ENCODE results near the gene PLOD1.

GRCh38 chr1:12001249-12001917 lies 66.9 kb downstream of the PLOD1 start:
- TF ChIP-seq BACH2 (CRISPR knock-in tag; IDR thresholded peaks at IDR 0.05; ENCODE audit: borderline replicate concordance), result no peak
- no peak for TF ChIP-seq ZNF8 (CRISPR knock-in tag; IDR thresholded peaks at IDR 0.05)
- TF ChIP-seq ZNF565 (CRISPR knock-in tag; conservative IDR thresholded peaks at IDR 0.05; ENCODE audit: low read depth), result no peak
- no peak for TF ChIP-seq ZNF70 (CRISPR knock-in tag; IDR thresholded peaks at IDR 0.05)
- TF ChIP-seq, protein P1, sequence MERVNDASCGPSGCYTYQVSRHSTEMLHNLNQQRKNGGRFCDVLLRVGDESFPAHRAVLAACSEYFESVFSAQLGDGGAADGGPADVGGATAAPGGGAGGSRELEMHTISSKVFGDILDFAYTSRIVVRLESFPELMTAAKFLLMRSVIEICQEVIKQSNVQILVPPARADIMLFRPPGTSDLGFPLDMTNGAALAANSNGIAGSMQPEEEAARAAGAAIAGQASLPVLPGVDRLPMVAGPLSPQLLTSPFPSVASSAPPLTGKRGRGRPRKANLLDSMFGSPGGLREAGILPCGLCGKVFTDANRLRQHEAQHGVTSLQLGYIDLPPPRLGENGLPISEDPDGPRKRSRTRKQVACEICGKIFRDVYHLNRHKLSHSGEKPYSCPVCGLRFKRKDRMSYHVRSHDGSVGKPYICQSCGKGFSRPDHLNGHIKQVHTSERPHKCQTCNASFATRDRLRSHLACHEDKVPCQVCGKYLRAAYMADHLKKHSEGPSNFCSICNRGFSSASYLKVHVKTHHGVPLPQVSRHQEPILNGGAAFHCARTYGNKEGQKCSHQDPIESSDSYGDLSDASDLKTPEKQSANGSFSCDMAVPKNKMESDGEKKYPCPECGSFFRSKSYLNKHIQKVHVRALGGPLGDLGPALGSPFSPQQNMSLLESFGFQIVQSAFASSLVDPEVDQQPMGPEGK (CRISPR knock-in tag; IDR thresholded peaks at IDR 0.05; ENCODE audit: borderline replicate concordance), result no peak
- no peak for TF ChIP-seq ARNTL (CRISPR knock-in tag; IDR thresholded peaks at IDR 0.05; ENCODE audit: borderline replicate concordance, low read depth)
- no peak for TF ChIP-seq GLIS3 (CRISPR knock-in tag; IDR thresholded peaks at IDR 0.05)
- TF ChIP-seq SNAI2 (CRISPR knock-in tag; IDR thresholded peaks at IDR 0.05), result no peak
- TF ChIP-seq, protein P2, sequence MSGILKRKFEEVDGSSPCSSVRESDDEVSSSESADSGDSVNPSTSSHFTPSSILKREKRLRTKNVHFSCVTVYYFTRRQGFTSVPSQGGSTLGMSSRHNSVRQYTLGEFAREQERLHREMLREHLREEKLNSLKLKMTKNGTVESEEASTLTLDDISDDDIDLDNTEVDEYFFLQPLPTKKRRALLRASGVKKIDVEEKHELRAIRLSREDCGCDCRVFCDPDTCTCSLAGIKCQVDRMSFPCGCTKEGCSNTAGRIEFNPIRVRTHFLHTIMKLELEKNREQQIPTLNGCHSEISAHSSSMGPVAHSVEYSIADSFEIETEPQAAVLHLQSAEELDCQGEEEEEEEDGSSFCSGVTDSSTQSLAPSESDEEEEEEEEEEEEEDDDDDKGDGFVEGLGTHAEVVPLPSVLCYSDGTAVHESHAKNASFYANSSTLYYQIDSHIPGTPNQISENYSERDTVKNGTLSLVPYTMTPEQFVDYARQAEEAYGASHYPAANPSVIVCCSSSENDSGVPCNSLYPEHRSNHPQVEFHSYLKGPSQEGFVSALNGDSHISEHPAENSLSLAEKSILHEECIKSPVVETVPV (CRISPR knock-in tag; IDR thresholded peaks at IDR 0.05), result no peak
- no peak for TF ChIP-seq ZC3H10 (CRISPR knock-in tag; IDR thresholded peaks at IDR 0.05)
- no peak for TF ChIP-seq TSHZ2 (CRISPR knock-in tag; IDR thresholded peaks at IDR 0.05)
- no peak for TF ChIP-seq RARB (CRISPR knock-in tag; IDR thresholded peaks at IDR 0.05)
- TF ChIP-seq, protein P3, sequence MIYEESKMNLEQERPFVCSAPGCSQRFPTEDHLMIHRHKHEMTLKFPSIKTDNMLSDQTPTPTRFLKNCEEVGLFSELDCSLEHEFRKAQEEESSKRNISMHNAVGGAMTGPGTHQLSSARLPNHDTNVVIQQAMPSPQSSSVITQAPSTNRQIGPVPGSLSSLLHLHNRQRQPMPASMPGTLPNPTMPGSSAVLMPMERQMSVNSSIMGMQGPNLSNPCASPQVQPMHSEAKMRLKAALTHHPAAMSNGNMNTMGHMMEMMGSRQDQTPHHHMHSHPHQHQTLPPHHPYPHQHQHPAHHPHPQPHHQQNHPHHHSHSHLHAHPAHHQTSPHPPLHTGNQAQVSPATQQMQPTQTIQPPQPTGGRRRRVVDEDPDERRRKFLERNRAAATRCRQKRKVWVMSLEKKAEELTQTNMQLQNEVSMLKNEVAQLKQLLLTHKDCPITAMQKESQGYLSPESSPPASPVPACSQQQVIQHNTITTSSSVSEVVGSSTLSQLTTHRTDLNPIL (CRISPR knock-in tag; IDR thresholded peaks at IDR 0.05; ENCODE audit: low read depth), result no peak
- no peak for TF ChIP-seq OSR1 (CRISPR knock-in tag; IDR thresholded peaks at IDR 0.05)

Measured in SK-N-SH treated with all-trans-retinoic acid at 6 μM for 48 hours (cell line).